Gastroesophageal sphincter (tissue), 4 donors: ENCODE results near the gene NR3C2. TPM values are rescaled to one million over a fixed set of nuclear protein-coding genes. Genes with fewer than 3 reads are reported as not detected.

Experiments
- ATAC-seq: fragments of 150-250 bp; one replicate; pipeline ENCODE4 v1.9.1; 2016; ENCODE audit warnings: mild to moderate bottlenecking, moderate library complexity
- H3K27ac ChIP-seq, 4 donors: fragments of 200-600 bp; sonication (generic) in 3 of 4; 1 replicate in 3 of 4; 2 replicates in 1 of 4; pipeline ENCODE4 v1.5.1; 2016 to 2019
- H3K27me3 ChIP-seq: fragments of 200-600 bp; sonication (generic); one replicate; pipeline ENCODE4 v1.5.1; 2019
- H3K36me3 ChIP-seq, 2 donors: fragments of 200-600 bp; sonication (generic); one replicate each; pipeline ENCODE4 v1.5.1; 2019; ENCODE audit warnings: control low read depth in 1 of 2
- H3K4me1 ChIP-seq, 3 donors: fragments of 200-600 bp; sonication (generic); 1 replicate in 2 of 3; 2 replicates in 1 of 3; pipeline ENCODE4 v1.5.1; 2016 to 2019; ENCODE audit warnings: control low read depth in 2 of 3
- H3K4me3 ChIP-seq, 2 donors: fragments of 200-600 bp; sonication (generic); one replicate each; pipeline ENCODE4 v1.5.1; 2019; ENCODE audit warnings: mild to moderate bottlenecking in 1 of 2, moderate library complexity in 1 of 2
- H3K9me3 ChIP-seq, 3 donors: fragments of 200-600 bp; sonication (generic); one replicate each; pipeline ENCODE4 v1.5.1; 2017 to 2019; ENCODE audit warnings: control low read depth in 2 of 3
- EP300 ChIP-seq: sonication (generic); formaldehyde crosslinking; IDR thresholded peaks from one replicate; pipeline ENCODE4 v1.6.1; 2017; ENCODE audit warnings: antibody characterized with exemption, mild to moderate bottlenecking
- POLR2A ChIP-seq, 2 donors: fragments of 450-650 bp; IDR thresholded peaks; one replicate each; pipeline ENCODE4 v1.6.1; 2017; ENCODE audit warnings: antibody characterized with exemption in 2 of 2, mild to moderate bottlenecking in 2 of 2, moderate library complexity in 1 of 2
- POLR2AphosphoS5 ChIP-seq: sonication (generic); formaldehyde crosslinking; IDR thresholded peaks from one replicate; pipeline ENCODE4 v1.6.1; 2017; ENCODE audit warnings: antibody characterized with exemption
- WGBS, 2 donors: methylation state at CpG; one replicate each; pipeline ENCODE4 v1.1.5; 2018; ENCODE audit warnings: low coverage in 1 of 2; 5-methylcytosine and 5-hydroxymethylcytosine counted together
- total RNA-seq, 4 donors: library from RNA; depleted of rRNA; stranded (reverse); fragments of >200 nt; gene quantifications; one replicate each; pipeline ENCODE4 v1.1.0, GENCODE V29; 2016
- TF ChIP-seq, protein P1 (sequence below), 4 experiments: fragments of 200-600 bp in 2 of 4; fragments of 450-650 bp in 2 of 4; sonication (generic) in 1 of 4; IDR thresholded peaks; one replicate each; pipeline ENCODE4 v1.5.1; 2017 to 2019; ENCODE audit warnings: antibody characterized with exemption in 4 of 4, mild to moderate bottlenecking in 2 of 4, moderate library complexity in 2 of 4

Gene NR3C2
- total RNA-seq, 4 donors from 2014 or later = 11.6 to 15.9 (median 13.9) TPM

DNA sequence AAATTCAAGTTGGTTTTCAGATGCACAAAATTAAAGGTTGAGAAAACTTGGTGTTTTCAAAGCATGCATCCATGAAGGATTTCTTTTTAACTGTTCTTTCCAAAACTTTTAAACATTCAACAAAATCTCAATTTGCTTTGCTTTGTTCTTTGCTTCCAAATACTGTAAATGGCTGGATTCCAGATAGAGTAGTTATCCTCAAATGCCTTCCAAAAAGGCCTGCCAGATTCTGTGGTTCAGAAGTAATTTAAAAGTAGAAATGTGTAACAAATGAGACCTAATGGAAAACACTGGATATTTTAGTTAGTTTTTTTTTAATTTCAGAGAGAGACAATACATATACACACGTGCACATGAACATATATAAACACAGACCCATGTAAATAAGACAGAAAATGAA is 97.3 kb downstream of the NR3C2 start:
- Histone ChIP-seq H3K27me3 (no peaks in the 10 kb centered on the region), H3K4me1 (peaks cover 0 to 21% (median 0%) of the 10 kb centered on the region in 3 donors), H3K27ac (no peak overlapping the region), H3K36me3 (no peaks in the 10 kb centered on the region), H3K4me3 (no peak overlapping the region), H3K9me3 (peaks cover 0 to 6% (median 0%) of the 10 kb centered on the region in 3 donors)
- no peak for TF ChIP-seq POLR2AphosphoS5
- TF ChIP-seq EP300 = no peak
- TF ChIP-seq, protein P1, sequence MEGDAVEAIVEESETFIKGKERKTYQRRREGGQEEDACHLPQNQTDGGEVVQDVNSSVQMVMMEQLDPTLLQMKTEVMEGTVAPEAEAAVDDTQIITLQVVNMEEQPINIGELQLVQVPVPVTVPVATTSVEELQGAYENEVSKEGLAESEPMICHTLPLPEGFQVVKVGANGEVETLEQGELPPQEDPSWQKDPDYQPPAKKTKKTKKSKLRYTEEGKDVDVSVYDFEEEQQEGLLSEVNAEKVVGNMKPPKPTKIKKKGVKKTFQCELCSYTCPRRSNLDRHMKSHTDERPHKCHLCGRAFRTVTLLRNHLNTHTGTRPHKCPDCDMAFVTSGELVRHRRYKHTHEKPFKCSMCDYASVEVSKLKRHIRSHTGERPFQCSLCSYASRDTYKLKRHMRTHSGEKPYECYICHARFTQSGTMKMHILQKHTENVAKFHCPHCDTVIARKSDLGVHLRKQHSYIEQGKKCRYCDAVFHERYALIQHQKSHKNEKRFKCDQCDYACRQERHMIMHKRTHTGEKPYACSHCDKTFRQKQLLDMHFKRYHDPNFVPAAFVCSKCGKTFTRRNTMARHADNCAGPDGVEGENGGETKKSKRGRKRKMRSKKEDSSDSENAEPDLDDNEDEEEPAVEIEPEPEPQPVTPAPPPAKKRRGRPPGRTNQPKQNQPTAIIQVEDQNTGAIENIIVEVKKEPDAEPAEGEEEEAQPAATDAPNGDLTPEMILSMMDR (IDR thresholded peaks at IDR 0.05) = no peak
- TF ChIP-seq POLR2A (IDR thresholded peaks at IDR 0.05) = no peak
- WGBS, 2 donors = 0 to 14% methylated on average over 1 of the region's 1 CpG
- ATAC-seq = no peak

DNA sequence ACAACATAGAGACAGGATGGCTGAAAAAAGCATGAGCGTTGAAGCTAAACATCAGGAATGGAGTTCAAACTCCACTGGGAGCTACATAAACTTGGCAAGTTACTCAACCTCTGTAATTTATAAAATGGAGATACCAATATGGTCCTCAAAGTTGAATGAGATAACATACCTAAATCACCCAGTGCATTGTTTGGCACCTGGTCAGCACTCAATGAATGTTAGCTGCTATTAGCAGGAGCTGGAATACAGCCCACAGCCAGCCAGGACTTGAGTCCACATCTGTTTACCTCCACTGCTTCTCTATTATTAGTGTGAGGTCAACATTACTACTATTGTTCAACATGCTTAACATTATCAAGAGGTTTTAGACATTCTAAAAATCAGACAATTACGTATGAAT is 97.9 kb downstream of the NR3C2 start:
- WGBS, 2 donors = 51 to 67% methylated on average over 2 of the region's 2 CpGs
- H3K36me3 ChIP-seq = no peaks in the 10 kb centered on the region
- no peak for ATAC-seq
- TF ChIP-seq EP300 (no peak), POLR2A (IDR thresholded peaks at IDR 0.05) (no peak), POLR2AphosphoS5 (no peak)
- TF ChIP-seq, protein P1 (IDR thresholded peaks at IDR 0.05) = no peak
- H3K27me3 ChIP-seq = no peaks in the 10 kb centered on the region
- peaks cover 0 to 21% (median 0%) of the 10 kb centered on the region in 3 donors for H3K4me1 ChIP-seq
- peaks cover 0 to 10% (median 0%) of the 10 kb centered on the region in 3 donors for H3K9me3 ChIP-seq
- no peak overlapping the region for H3K4me3 ChIP-seq
- H3K27ac ChIP-seq = no peak overlapping the region

DNA sequence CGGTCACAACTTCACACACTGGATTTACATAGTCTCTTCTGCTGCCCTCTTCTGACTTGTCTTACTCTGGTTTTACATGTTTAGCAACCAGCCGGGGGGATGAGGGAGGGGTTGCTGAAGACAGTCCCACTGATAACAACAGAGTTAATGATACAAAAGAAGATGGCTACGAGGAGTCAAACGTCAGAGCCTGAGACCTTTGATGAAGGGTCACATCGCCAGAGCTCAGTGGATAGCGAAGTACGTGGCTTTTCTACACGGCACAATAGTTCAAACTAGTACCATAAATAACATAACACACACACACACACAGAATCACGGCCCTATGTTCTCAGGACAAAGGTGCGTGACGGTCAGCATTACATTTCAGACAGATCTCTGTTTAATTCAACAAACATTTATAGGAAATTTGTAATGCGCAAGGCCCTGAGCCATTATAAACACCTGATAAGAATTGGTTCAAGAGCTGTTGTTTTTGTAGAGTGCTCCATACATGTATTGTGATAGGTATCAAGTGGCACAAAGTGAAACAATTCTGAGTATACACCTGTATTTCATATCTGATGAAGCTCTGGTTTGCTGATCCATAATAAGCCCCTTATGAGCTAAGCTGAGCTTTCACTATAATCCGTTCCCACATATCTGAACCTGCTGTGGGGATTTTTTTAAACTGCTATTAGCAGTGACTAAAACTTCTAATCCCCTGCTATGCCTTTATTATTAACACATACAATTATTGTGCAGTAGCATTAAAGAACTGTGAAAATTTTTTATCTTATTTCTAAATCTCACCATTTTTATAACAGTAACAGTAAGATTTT is 100.0 kb downstream of the NR3C2 start:
- H3K36me3 ChIP-seq = no peaks in the 10 kb centered on the region
- TF ChIP-seq POLR2A (IDR thresholded peaks at IDR 0.05) (no peak), EP300 (no peak), POLR2AphosphoS5 (no peak)
- TF ChIP-seq, protein P1 (IDR thresholded peaks at IDR 0.05) = no peak
- H3K4me1 ChIP-seq = peaks cover 0 to 21% (median 0%) of the 10 kb centered on the region in 3 donors
- H3K27me3 ChIP-seq = no peaks in the 10 kb centered on the region
- no peak overlapping the region for H3K27ac ChIP-seq
- H3K9me3 ChIP-seq = peaks cover 0 to 10% (median 0%) of the 10 kb centered on the region in 3 donors
- H3K4me3 ChIP-seq = no peak overlapping the region
- 78 to 92% methylated on average over 9 to 10 of the region's 13 CpGs for WGBS, 2 donors
- no peak for ATAC-seq

DNA sequence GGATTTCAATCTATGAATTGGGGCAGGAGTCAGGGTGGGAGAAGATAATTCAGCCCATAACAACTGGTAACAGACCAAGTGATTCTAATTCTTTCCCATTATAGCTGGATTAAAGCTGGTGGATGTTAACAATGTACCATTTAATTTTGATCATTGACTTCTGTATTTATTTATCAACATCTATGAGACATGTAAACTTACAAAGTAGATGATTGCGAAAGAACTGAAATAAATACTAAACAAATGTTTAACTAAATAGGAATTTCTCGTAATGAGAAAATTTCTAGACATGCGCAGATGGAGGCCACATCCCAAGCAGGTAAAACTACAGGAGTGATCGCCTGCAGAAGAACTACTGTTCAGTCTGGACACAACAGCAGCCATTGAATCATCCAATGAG is 107.1 kb downstream of the NR3C2 start:
- TF ChIP-seq, protein P1 (IDR thresholded peaks at IDR 0.05) = no peak
- TF ChIP-seq EP300 = no peak
- TF ChIP-seq POLR2A (IDR thresholded peaks at IDR 0.05) = no peak
- Histone ChIP-seq H3K9me3 (peaks cover 0 to 6% (median 0%) of the 10 kb centered on the region in 3 donors), H3K27ac (no peak overlapping the region), H3K36me3 (no peaks in the 10 kb centered on the region), H3K4me3 (no peak overlapping the region), H3K27me3 (no peaks in the 10 kb centered on the region), H3K4me1 (no peaks in the 10 kb centered on the region)
- WGBS, 2 donors = 93 to 98% methylated on average over 4 of the region's 4 CpGs
- no peak for ATAC-seq

DNA sequence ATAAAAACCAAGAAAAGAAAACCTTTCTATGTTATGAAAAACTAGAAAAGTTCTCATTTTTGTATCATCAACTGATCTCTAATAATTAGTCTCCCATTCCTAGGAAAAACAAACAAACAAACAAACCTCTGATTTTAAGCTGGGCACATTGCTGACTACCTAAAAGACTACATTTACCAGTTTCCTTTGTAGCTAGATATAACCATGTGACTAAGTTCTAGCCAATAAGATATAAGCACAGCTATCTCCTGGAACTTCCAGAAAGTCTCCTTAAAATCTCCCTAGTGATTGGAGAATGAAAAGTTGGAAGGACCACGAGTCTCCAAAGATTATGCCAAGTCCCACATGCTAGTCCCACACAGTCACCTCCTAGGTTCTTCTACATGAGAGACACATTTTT is 108.9 kb downstream of the NR3C2 start:
- WGBS, 2 donors = 57 to 100% methylated on average over 1 of the region's 1 CpG
- no peak overlapping the region for H3K4me3 ChIP-seq
- ATAC-seq = no peak
- H3K36me3 ChIP-seq = no peaks in the 10 kb centered on the region
- H3K27me3 ChIP-seq = no peaks in the 10 kb centered on the region
- no peaks in the 10 kb centered on the region for H3K4me1 ChIP-seq
- H3K27ac ChIP-seq = no peak overlapping the region
- TF ChIP-seq POLR2A (IDR thresholded peaks at IDR 0.05) (no peak), POLR2AphosphoS5 (no peak), EP300 (no peak)
- TF ChIP-seq, protein P1 (IDR thresholded peaks at IDR 0.05) = no peak
- no peaks in the 10 kb centered on the region for H3K9me3 ChIP-seq
